Esophagus muscularis mucosa (tissue), 4 donors: ENCODE measurements around the gene SLX1B. TPM values are rescaled to one million over a fixed set of nuclear protein-coding genes. Genes with fewer than 3 reads are reported as not detected.
"Not testable (repeated sequence)": the region's sequence is repeated elsewhere in the genome, so short reads cannot be mapped to it uniquely, and the experiment has no call there.

ENCODE experiments used
- DNase-seq: peaks from one replicate; pipeline ENCODE4 v3.0.0-alpha.2; 2017; ENCODE audit errors: extremely low spot score
- H3K27ac ChIP-seq, 4 donors: fragments of 200-600 bp; sonication (generic); replicated peaks in 1 of 4; 1 replicate in 3 of 4; 2 replicates in 1 of 4; pipeline ENCODE4 v1.5.1; 2016 to 2019; ENCODE audit warnings: mild to moderate bottlenecking in 1 of 4
- H3K27me3 ChIP-seq, 4 donors: fragments of 200-600 bp; sonication (generic); one replicate each; pipeline versions ENCODE4 v1.5.1 to v1.6.0; 2016 to 2019
- H3K36me3 ChIP-seq, 4 donors: fragments of 200-600 bp; sonication (generic); one replicate each; pipeline ENCODE4 v1.5.1; 2016 to 2019
- H3K4me1 ChIP-seq, 4 donors: fragments of 200-600 bp; sonication (generic); one replicate each; pipeline ENCODE4 v1.5.1; 2016 to 2019
- H3K4me3 ChIP-seq, 4 donors: fragments of 200-600 bp; sonication (generic); 1 replicate in 2 of 4; 2 replicates in 2 of 4; pipeline ENCODE4 v1.5.1; 2016 to 2019; ENCODE audit warnings: mild to moderate bottlenecking in 4 of 4, moderate library complexity in 1 of 4
- H3K9me3 ChIP-seq, 4 donors: fragments of 200-600 bp; sonication (generic); 1 replicate in 3 of 4; 2 replicates in 1 of 4; pipeline ENCODE4 v1.5.1; 2016 to 2019
- WGBS: methylation state at CpG from one replicate; pipeline ENCODE4 v1.1.5; 2018; 5-methylcytosine and 5-hydroxymethylcytosine counted together
- intact Hi-C: fragments of 100-400 bp; cut with DNase I; formaldehyde crosslinking; loops from one replicate; pipeline ENCODE4 v1.15.1; 2023
- total RNA-seq, 4 donors: library from RNA; depleted of rRNA; stranded (reverse); fragments of >200 nt; gene quantifications; one replicate each; pipeline versions ENCODE4 v1.1.0 to v1.2.1, GENCODE V29; 2016

Gene SLX1B
- 10 to 100 TPM in 3 of 4 donors, 1 to 10 TPM in 1; 2.5 to 30.2 (median 13.6) TPM for total RNA-seq

- H3K4me3 ChIP-seq, H3K27ac ChIP-seq, intact Hi-C loops, H3K36me3 ChIP-seq, H3K4me1 ChIP-seq, H3K9me3 ChIP-seq, H3K27me3 ChIP-seq, DNase-seq: not testable (repeated sequence)
- no CpG with 5 or more reads among the region's 33 CpGs for WGBS
Measured at GRCh38 chr16:29454269-29454668, at the start of gene SLX1B, which contains the start of gene BOLA2. Gene SLX1B, plus strand, starts transcription at chr16:29454533. Gene BOLA2, minus strand, starts transcription at chr16:29454351. Its CDS starts 98 bp downstream, at chr16:29454253.

- WGBS: 57% methylated on average over 7 of the region's 7 CpGs
- DNase-seq, H3K27ac ChIP-seq, intact Hi-C loops, H3K27me3 ChIP-seq, H3K4me1 ChIP-seq, H3K4me3 ChIP-seq, H3K9me3 ChIP-seq: not testable (repeated sequence)
- H3K36me3 ChIP-seq: peaks cover 0 to 10% (median 6%) of the 10 kb centered on the region in 4 donors
Measured at GRCh38 chr16:29405249-29405648, 49.1 kb upstream of the SLX1B start.

GRCh38 chr16:29423587-29423986, 30.7 kb upstream of the SLX1B start:
- H3K27ac ChIP-seq, H3K4me1 ChIP-seq, H3K4me3 ChIP-seq, H3K9me3 ChIP-seq, DNase-seq, H3K36me3 ChIP-seq, H3K27me3 ChIP-seq, intact Hi-C loops: not testable (repeated sequence)
- WGBS: 100% methylated on average over 2 of the region's 2 CpGs

- H3K9me3 ChIP-seq, H3K4me3 ChIP-seq, intact Hi-C loops, H3K36me3 ChIP-seq, H3K27me3 ChIP-seq, DNase-seq, H3K4me1 ChIP-seq, H3K27ac ChIP-seq: not testable (repeated sequence)
- 91% methylated on average over 3 of the region's 3 CpGs for WGBS
Measured at GRCh38 chr16:29425390-29425789, 28.9 kb upstream of the SLX1B start.

GRCh38 chr16:29453754-29454153, 579 bp upstream of the SLX1B start:
- H3K27me3 ChIP-seq, intact Hi-C loops, DNase-seq, H3K4me1 ChIP-seq, H3K36me3 ChIP-seq, H3K9me3 ChIP-seq, H3K4me3 ChIP-seq, H3K27ac ChIP-seq: not testable (repeated sequence)
- WGBS: no CpG with 5 or more reads among the region's 21 CpGs

- H3K27me3 ChIP-seq, DNase-seq, H3K4me3 ChIP-seq, H3K27ac ChIP-seq, intact Hi-C loops, H3K36me3 ChIP-seq, H3K4me1 ChIP-seq, H3K9me3 ChIP-seq: not testable (repeated sequence)
- no CpG with 5 or more reads among the region's 29 CpGs for WGBS
Measured at GRCh38 chr16:29454828-29455227, 495 bp downstream of the SLX1B start.

- WGBS: no CpG with 5 or more reads among the region's 2 CpGs
- H3K9me3 ChIP-seq, H3K4me1 ChIP-seq, H3K27ac ChIP-seq, H3K36me3 ChIP-seq, H3K27me3 ChIP-seq, H3K4me3 ChIP-seq, intact Hi-C loops, DNase-seq: not testable (repeated sequence)
Measured at GRCh38 chr16:29457660-29458059, 3.3 kb downstream of the SLX1B start.

- H3K4me3 ChIP-seq, H3K4me1 ChIP-seq, H3K27me3 ChIP-seq, H3K27ac ChIP-seq, DNase-seq, H3K9me3 ChIP-seq, H3K36me3 ChIP-seq, intact Hi-C loops: not testable (repeated sequence)
- no CpG with 5 or more reads among the region's 13 CpGs for WGBS
Measured at GRCh38 chr16:29459706-29460646, 5.6 kb downstream of the SLX1B start, which contains the start of gene SULT1A4. Gene SULT1A4, plus strand, starts transcription at chr16:29459913. Its CDS starts 1,473 bp downstream, at chr16:29461386.

GRCh38 chr16:29460647-29461030, 6.3 kb downstream of the SLX1B start:
- H3K36me3 ChIP-seq, H3K9me3 ChIP-seq, H3K4me3 ChIP-seq, H3K27me3 ChIP-seq, H3K27ac ChIP-seq, DNase-seq, intact Hi-C loops, H3K4me1 ChIP-seq: not testable (repeated sequence)
- WGBS: no CpG with 5 or more reads among the region's 9 CpGs

GRCh38 chr16:29465985-29466824, 11.9 kb downstream of the SLX1B start:
- H3K9me3 ChIP-seq, H3K27ac ChIP-seq, H3K36me3 ChIP-seq, DNase-seq, H3K4me3 ChIP-seq, H3K4me1 ChIP-seq, intact Hi-C loops, H3K27me3 ChIP-seq: not testable (repeated sequence)
- WGBS: no CpG with 5 or more reads among the region's 57 CpGs

- not testable (repeated sequence) for H3K4me3 ChIP-seq
Measured at GRCh38 chr16:29466904-29467303, 12.6 kb downstream of the SLX1B start.

GRCh38 chr16:29467654-29468366, 13.5 kb downstream of the SLX1B start:
- intact Hi-C loops, H3K9me3 ChIP-seq, H3K4me1 ChIP-seq, H3K36me3 ChIP-seq, H3K27me3 ChIP-seq, DNase-seq, H3K27ac ChIP-seq, H3K4me3 ChIP-seq: not testable (repeated sequence)
- no CpG with 5 or more reads among the region's 10 CpGs for WGBS

More at GRCh38 chr16:29466904-29467303, 12.6 kb downstream of the SLX1B start:
- H3K36me3 ChIP-seq, H3K4me1 ChIP-seq, H3K9me3 ChIP-seq, DNase-seq, H3K27ac ChIP-seq, H3K27me3 ChIP-seq, intact Hi-C loops: not testable (repeated sequence)
- WGBS: no CpG with 5 or more reads among the region's 33 CpGs
